NCI-H2081 treated with DMSO at 0.1 percent for 48 hours (cell line): ENCODE results near the gene CEP55.
"Not testable (repeated sequence)": the region's sequence is repeated elsewhere in the genome, so short reads cannot be mapped to it uniquely, and the experiment has no call there.

Experiments
- DNase-seq: peaks from one replicate; lab custom pipeline; 2025; lab: John Stamatoyannopoulos, UW

CEP55 gene

DNA sequence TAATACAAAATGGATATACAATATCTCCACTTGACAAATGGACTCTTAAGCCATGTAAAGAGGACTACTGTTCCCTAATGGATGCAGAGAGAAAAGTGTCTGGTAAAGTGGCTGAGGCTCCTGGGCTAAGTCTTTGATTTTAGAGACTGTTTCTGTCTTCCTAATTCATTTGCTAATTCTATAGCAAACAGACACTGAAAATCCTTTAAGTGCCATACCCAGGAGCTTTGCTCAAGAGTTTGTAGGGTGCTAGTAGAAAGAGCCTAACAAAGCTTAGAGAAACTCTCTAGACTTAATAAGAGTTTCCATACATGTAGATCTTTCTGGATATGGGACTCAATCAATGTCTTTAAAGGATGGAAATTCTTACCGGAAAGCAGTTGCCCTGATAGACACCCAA, 16.7 kb downstream of the CEP55 start:
- no peak for DNase-seq

DNA sequence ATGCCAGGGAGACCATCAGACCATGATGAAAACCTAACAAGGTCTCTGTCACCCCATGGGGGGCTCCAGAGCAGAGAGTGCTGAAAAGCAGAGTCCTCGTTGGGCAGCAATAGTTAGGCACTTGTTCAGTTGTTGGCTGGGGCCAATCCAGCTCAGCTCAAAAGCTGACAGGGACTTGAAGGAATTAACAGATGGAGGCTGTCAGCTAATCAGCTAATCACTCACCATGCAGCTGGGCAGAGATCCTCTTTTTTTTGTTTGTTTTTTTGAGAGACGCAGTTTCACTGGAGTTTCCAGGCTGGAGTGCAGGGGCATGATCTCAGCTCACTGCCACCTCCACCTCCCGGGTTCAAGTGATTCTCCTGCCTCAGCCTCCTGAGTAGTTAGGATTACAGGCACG, 18.1 kb downstream of the CEP55 start:
- DNase-seq = no peak

DNA sequence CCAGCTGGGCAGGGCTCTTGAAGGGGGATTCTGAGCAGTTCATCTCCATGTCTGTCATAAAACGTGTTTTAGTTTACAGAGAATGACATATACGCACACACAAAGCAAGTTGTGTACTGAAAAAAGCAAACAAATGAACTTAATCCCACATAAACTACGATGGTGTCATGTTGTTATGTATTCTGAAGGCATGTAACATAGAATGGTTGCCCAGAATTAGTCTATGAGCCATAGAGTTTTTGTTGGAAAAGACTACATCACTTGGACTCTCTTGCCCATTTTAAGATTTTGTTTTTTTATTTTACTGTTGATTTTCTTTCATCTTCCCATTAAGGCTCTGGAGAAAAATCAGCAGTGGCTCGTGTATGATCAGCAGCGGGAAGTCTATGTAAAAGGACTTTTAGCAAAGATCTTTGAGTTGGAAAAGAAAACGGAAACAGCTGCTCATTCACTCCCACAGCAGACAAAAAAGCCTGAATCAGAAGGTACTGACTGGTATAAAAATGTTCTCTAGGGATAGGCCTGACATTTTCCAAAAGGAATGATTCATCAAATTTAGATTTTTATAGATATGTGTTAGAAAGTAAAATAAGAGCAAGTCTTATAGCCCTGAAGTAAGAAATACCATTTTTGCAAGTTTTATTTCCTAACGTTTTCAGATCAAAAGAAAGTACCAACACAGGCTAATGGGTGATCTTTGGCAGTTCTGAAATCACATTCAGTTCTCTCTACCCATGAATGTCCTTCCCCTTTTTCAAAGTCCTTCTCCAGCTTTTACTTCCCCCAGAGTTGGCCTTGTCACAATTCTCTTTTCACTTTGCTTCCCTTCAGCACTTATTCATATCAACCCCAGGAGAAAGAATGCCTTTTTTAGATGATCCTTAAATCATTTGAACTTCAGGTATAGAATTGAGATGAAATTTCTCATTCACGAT, 18.9 kb downstream of the CEP55 start:
- DNase-seq = no peak

DNA sequence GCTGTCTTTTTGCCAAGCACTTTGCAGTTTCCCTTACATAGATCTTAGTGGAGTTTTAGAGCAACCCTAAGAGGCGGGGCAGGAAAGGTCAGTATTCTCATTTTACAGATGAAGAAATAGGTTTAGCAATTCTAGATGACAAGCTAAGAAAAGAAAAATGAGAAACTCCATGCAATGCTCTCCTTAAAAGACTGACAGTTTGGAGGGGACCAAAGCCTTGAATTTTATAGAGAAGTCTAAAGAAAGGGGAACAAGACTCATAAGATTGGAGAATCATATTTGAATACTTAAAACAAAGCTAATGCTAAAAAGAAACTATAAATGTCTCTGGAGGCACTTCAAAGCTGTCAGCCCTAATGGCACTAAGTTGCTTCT, 19.6 kb downstream of the CEP55 start:
- no peak for DNase-seq

DNA sequence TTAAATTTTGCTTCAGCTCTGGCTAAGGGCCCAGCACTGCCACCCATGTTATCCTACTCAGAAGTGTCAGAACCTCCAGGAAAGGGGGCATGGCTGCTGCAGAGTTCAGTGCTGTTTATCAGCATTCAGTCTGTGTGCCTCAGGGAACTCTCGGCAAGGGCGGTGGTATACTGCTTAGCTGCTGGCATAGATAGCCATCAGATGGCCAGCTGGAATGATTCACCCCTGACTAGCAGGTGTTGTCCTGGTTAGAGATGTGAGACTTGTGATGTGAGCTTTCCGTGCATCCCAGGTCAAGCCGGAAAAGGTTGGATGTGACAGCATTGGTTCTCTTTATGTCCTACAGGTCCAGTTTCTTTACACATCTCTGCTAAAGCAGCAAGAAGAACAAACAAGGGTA, 22.1 kb downstream of the CEP55 start:
- DNase-seq = no peak

DNA sequence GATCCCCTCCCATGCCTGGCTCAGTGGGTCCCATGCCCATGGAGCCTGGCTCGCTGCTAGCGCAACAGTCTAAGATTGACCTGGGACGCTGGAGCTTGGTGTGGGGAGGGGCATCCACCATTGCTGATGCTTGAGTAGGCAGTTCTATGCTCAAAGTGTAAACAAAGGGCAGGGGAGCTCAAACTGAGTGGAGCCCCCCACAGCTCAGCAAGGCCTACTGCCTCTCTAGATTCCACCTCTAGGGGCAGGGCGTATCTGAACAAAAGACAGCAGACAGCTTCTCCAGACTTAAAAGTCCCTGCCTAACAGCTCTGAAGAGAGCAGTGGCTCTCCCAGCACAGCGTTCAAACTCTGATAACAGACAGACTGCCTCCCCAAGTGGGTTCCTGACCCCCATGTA, 38.9 kb downstream of the CEP55 start:
- DNase-seq = no peak

DNA sequence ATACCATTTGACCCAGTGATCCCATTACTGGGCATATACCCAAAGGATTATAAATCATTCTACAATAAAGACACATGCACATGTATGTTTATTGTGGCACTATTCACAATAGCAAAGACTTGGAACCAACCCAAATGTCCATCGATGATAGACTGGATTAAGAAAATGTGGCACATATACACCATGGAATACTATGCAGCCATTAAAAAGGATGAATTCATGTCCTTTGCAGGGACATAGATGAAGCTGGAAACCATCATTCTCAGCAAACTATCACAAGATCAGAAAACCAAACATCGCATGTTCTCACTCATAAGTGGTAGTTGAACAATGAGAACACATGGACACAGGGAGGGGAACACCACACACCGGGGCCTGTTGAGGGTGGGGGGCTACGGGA, 44.5 kb downstream of the CEP55 start:
- DNase-seq = not testable (repeated sequence)

DNA sequence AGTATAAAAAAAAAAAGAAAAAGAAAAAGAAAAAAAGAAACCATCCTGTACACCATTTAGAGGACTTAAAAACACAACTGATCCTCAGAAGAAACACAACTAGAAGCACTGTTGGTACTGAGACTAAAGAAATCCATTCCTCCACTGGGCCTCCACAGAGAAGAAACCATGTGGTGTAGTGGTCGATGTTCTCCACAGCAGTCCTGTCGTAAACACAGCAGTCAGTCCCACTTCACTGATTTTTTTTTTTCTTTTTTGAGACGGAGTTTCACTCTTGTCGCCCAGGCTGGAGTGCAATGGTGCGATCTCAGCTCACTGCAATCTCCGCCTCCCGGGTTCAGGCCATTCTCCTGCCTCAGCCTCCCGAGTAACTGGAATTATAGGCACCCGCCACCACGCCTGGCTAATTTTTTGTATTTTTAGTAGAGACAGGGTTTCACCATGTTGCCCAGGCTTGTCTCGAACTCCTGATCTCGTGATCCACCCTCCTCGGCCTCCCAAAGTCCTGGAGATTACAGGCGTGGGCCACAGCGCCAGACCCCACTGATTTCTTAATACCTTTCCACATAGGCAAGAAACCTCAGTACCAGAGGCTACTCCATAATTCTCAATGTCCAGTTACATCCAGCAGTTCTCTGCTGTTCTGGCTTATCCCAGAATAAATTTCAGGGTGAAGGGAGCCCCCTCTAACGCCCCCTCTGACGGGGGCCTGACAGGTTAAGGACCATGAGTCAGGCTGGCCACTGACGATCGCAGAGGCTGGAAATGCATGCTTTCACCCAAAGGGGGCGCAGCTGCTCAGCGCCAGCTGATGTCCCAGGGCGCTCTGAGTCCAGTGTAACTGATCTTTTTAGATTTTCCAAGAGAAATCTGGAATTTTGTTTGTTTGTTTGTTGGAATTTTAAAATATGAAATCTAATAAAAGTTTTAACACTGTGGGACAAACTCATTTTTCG, 45.3 kb downstream of the CEP55 start:
- DNase-seq = no peak

DNA sequence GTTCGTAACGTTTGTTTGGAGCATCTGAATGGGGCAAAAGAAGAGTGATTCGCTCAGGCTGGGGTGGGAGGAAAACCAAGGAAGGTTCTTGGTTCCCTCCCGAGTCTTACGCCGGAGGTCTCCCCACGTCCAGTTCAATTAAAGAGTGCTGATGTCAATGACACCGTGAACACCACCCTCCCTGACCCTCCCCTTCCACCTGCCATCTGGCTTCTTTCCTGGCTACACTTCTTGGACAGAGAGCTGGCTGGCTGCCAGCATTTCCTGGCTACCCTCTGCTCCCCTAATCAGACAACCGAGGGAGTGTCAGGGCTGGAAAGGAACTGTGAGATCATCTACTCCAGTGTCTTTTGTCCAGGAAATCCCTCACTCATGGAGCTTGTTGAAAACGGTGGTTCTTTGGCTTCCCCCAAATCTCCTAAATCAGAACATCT, 46.0 kb downstream of the CEP55 start:
- no peak for DNase-seq

DNA sequence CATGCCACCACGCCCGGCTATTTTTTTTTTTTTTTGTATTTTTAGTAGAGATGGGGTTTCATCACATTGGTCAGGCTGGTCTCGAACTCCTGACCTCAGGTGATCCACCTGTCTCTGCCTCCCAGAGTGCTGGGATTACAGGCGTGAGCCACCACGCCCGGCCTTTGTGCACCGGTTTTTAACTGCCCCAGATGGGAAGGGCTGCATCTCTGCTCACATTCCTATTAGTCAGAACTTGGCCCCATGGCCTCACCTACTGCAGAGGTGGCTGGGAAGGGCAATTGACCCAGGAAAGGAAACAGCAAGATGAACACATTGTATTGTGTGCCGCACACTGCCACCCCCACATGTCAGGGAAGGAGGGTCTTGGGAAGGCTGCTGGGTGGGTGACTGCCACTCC, 50.6 kb downstream of the CEP55 start:
- DNase-seq = not testable (repeated sequence)

DNA sequence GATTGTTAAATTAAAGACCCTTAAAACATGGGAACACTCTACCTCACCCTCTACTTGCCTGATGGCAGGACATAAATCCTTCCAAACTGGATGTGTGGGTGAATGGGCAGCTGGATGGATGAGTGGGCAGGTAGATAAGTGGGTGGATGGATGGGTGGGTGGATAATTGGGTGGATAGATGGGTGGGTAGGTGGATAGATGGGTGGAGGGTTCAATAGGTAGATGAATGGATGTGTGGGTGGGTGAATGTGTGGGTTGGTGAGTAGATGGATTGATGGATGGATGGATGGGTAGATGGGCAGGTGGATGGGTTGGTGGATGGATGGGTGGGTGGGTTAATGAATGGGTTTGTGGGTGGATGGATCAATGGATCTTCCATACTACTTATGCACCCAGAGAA, 51.1 kb downstream of the CEP55 start:
- no peak for DNase-seq

DNA sequence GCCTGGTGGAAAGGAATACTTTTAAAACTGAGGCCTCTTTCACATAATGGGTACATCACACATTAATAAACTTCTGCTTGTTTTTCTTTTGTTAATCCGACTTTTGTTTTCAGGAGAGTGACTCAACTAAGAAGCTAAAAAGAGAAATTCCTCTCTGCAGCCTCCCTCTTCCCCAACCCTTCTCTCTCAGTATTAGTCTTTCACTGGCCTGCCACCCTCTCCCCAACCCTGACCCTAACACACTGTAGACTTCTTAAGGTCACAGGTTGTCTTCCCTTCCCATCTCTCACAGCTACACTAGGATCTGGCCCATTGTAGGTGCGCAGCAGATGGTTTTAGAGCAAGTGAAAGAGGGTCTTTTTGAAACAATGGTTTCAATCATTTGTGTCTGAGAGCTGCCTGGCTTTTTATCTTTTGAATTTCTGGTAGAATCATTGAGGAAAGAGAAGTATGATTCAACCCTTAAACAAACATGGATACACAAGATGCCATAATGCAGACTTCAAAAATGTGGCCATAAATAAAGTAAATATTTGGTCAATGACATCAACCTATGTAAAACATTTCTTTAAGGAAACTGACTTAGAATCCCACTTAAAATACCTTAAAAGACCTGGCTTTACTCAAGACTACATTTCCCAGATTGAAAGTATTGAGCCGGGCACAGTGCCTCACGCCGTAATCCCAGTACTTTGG, 52.1 kb downstream of the CEP55 start:
- no peak for DNase-seq

DNA sequence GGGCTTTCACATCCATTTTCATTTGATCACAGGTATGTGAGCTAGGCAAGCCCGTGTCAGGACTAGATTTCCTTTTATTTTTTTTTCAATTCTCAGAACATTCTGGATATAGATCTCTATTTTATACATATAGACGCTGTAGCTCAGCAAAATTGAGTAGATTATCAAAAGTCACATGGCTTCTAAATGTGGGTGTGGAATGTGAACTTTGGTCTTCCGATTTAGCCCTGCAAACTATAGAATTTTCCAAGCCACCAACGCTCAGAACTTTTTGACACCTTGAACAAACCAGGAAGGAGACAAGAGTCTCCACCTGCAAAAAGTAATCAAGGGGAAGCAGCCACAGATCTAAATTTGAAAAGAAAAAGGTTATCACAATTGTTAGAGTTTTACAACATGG, 54.2 kb downstream of the CEP55 start:
- DNase-seq = no peak

DNA sequence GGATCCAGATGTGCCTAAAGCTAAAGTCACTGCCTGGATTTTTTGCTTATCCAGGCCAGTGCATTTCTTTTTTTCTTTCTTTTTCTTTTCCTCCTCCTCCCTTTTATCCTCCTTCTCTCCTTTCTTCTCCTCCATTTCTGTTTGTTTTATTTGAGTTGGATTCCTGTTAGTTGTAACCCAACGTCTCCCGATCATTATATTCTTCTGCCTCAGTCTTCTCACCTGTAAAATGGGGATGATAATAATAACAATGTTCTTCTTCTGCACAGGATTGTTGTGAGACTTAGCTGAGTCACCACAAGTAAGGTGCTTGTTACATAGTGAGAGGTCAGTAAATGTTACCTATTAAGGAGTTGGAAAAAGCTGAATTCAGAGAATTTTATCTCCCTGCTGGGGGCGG, 56.4 kb downstream of the CEP55 start:
- no peak for DNase-seq

DNA sequence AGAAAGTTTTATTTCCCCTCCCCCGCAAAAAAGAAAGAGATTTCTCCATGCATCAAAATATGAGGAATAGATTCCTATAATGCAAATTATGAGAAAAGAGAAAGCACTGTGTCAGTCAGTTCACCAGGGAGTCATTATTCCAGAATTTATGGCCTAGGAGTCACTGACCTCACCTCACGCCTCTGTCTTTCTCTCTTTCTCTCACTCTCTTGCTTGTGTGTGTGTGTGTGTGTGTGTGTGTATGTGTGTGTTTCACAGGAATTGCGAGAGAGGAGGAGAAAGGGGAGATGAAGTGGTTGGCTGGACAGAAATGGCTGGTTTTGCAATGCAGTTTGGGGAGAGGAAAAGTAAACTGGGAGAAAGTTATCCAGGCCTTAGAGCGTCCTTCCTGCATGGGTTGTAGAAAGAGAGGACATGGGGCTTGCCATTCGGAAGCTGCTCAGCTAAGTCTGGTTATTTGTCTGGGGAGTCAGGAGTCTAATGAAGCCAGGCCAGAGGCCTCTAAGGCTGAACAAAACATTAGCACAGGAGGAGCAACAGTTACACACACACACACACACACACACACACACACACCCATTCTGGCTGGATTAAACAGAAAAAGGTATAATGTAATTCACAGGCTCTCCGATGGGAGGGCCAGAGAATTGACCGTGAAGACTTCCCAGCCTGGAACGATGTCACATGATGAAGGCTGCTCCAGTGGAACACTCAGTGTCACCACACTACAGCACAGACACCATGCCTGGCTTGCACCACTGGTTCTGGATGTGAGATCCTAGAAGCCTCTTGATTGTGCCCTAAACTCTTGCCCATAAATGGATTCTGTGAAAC, 57.3 kb downstream of the CEP55 start:
- no peak for DNase-seq

DNA sequence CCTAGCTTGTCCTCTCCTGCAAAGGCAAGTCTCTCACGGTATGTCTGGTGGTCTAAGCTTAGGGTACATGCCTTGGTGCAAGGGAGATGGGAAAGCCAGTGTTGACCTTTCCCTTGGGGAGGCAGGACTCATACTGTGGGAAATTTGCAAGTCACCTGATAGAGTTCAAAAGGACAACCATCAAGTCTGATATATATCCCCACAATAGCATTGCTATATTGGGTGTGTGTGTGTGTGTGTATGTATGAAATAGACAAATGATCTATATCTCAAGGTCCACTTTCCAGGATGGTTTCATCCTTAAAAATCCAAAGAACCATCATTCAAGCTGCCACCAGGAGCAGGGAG, 57.9 kb downstream of the CEP55 start:
- no peak for DNase-seq

DNA sequence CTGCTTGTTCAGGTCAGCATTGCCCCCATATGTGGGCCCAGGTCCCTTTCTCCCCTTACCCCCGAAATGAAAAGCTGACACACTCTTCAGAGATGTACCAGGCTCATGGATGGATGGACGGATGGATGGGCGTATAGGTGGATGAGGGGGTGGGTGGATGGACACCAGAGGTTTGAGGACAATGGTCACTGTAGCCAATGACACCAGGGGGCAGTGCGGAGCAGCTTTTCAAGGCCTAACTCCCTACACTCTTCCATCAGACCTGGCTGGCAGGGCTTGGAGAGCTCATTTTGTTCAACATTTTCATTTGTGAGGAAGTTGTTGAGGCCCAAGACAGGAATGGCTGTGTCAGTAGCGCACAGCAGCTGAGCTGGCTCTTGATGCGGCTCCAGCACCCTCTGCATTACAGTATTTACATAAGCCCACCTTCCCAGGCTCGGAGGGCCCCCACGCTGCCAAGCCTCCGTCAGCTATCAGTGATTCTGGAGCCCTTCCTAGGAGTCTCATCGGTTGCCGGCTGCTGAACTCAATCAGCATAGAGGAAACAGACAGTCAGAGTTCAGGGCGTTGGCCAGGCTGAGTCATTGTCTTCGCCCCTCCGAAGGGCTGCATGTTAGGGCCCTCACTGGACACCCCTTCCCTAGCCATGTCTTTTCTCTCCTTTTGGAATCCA, 58.5 kb downstream of the CEP55 start:
- DNase-seq = no peak

DNA sequence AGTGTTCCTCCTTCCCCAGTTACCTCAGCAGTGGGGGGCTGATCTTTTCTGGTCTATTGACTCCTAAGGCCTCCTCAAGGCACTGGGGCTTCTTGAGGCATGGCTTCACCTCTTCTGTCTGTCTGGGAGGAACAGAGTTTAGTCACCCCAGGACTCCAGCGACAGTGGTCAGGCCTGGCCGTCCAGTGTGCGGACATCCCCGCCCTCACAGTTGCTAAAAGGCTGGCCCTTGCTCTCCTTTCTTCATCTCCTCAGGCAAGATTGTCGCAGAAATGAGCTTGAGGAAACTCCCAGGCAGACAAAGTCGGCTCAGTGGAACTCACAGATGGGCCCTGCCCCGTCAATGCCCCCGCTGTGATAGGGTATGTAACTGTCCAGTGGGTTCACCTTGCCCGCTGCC, 63.1 kb downstream of the CEP55 start:
- DNase-seq = no peak

DNA sequence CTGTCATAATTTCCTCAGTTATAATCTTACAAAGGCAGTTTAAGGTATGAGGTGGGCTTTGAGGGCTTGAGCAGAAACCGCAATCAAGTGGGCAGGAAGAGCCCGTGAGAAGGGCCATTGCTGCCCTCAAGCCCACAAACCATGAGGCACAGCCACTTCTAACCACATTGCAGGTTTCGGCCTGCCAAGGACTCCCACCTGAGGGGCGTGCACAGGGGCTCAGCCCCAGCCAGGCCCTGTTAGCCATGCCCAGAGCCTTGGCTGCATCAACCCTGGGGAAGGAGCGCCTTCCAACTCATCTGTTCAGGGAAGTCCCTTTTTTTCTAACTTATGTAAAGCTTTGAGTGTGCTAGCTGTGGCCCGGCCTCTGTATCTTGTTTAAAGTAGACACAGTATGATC, 64.1 kb downstream of the CEP55 start:
- DNase-seq = no peak

DNA sequence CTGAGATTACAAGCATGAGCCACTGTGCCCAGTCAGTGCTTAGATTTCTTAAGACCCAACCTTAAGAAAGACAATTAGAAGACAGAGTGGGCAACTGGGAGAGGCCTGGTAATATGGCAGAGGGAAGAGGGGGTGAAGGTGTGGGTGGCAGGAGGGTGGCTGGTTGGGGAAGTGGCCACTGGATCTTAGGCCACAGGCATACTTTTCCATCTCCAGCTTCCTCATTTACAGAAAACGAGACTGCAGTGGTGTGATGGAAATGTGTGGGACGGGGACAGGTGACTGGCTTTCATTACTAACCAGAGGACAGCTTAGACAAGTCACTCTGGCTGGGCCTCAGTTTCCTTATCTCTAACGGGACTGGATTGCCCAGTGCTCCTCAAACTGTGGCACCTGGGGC, 69.0 kb downstream of the CEP55 start:
- no peak for DNase-seq
